Measurements from ENCODE around the gene LGALS13.

GRCh38 chr19:39643591-39643990 is 41.3 kb downstream of the LGALS13 start:
- TF ChIP-seq SUZ12 (IDR thresholded peaks at IDR 0.05; ENCODE audit: extremely low read depth, insufficient read depth, insufficient read length) (no peak), YY1 (IDR thresholded peaks at IDR 0.05; ENCODE audit: insufficient read depth, insufficient read length) (no peak)

Measured in NT2/D1 (cell line).